ENCODE data around the gene TRIB2.
A peak's percentile ranks its signal among the peaks of the same experiment; 100 is the strongest.

The TRIB2 gene

DNA sequence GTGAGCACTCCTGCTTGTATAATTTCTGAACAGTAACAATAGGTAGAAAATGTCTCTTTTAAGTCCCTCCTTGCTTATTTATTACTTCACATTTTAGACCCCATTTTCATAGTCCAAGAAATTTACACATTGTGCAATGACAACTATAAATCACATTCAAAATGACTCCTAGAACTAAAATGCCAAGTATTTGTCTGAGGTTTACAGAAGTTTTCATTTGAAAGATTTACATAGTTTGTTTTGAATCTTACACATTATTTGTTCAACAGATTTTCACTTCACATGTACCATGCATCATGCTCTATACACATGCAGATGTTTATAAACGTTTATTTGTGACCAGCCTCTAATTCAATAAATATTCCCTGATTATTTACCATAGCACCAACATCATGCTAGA, 15.7 kb upstream of the TRIB2 start:
- peak in 1 of 2 experiments; percentile 42 for DNase-seq (ENCODE audit: low read depth in 2 of 2)

GRCh38 chr2:12701786-12702167, 15.0 kb upstream of the TRIB2 start:
- no peak for DNase-seq (ENCODE audit: low read depth in 2 of 2)

DNA sequence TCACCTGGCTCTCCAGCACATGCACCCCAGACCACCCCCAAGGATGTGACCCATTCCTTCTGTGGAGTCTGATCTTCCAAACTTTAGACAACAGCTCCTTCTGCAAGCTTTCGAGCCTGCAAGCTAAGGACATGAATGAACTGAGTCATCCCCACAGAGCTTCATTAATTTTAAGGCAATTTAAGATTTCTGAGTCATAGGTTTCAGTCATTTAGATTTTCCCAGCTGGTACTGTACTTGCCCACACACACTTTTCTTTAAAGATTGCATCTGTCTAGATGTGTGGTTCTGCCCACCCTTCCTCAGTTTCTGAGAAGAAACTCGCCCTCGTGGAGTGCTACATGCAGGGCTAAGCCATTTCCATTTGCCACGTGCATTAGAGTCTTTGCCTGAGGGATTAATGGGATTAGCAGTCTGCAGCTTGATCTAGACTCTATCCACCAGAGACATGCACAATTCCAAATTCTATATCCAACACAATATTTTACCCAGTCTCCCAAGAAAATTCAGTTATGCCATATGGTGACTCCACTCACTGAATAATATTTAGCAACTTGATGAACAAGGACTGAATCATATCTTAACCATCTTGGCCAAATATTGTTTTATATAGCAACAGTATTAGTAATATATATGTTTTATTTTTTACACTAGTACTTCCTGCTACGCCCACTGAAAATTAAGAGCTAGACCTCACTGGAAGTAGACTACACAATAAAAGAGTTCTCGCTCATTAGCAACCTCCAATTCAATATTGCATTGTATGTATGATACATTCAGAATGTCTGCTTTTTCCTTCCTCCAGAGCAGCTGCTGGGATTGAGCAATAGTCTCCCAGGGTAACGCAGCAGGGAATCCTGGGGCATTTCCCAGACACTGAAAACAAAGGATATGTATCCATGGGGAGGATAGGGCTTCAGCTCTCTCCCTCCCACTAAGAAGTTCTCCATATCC, 14.3 kb upstream of the TRIB2 start:
- DNase-seq (ENCODE audit: low read depth in 2 of 2), result peak; percentile 80

DNA sequence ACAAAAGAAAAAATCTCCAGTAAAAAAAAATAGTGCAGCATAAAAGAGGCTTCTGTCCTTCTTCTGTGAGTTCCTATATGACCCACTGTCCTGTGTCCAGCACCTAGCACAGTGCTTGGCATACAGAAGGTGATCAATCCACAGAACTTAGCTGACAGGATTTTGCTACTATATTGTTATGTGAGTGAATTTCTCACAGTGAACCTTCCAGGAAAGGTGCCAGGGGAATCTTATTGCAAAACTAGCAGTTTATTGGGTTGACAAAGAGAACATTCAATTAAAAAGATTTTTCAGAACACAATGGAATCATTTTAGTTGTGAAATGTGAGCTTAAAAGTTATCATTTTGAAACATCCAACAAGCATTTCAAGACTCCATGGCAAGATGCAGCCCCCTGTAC, 12.4 kb upstream of the TRIB2 start:
- no peak for DNase-seq (ENCODE audit: low read depth in 2 of 2)

DNA sequence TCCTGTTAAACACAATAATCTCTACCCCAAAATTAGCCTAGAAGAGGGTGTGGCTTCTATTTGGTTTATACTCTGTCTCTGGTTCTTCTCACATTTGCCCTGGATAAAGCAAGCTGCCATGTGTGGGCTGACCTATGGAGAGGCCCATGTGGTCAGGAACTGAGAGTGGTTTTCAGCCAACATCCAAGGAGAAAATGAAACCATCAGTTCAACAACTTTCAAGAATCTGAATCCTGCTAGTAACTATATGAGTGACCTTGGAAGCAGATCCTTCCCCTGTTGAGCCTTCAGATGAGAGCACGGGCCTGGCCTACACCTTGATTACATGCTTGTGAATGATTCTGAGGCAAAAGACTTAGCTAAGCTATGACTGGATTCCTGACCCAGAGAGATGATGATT, 11.5 kb upstream of the TRIB2 start:
- no peak for DNase-seq (ENCODE audit: low read depth in 2 of 2)

DNA sequence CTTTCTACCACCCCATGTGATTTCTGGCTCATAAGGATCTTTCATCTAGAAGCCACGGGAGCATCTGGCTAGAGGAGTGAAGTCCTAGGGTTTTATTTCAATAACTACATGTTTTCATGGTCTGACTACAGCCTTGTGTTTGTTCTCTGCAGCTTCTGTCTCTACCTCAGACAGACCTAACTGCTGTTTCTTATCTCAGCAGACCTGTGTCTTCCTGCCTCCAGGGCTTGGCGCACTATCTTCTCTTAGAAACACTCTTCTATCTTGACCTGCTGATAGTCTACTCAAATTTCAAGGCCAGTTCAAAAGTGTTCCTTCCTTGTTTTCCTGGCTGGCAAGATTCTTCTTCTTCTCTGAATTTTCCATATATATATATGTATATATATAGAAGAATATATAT, 11.0 kb upstream of the TRIB2 start:
- no peak for DNase-seq (ENCODE audit: low read depth in 2 of 2)

DNA sequence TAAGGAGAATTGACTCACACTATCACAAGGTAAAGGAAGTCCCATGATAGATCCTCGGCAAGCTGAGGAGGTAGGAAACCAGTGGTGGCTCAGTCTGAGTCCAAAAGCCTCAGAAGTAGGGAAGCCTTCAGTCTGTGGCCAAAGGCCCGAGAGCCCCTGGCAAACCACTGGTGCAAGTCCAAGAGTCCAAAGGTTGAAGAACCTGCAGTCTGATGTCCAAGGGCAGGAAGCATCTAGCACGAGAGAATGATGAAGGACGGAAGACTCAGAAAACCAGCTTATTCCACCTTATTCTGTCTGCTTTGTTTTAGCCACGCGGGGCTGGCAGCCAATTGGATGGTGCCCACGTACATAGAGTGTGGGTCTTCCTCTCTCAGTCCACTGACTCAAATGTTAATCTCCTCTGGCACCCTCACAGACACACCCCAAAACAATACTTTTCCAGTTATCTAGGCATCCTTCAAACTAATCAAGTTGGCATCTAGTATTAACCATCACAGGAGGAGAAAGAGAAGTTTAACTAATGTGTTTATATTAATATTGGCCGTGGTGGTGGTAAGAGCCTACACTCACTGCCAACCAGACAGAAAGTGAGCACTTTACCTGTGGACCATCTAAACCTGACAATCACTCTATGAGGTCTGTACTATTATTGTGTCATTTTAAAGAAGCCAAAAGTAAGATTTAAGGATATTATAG, 8.1 kb upstream of the TRIB2 start:
- no peak for DNase-seq (ENCODE audit: low read depth in 2 of 2)

DNA sequence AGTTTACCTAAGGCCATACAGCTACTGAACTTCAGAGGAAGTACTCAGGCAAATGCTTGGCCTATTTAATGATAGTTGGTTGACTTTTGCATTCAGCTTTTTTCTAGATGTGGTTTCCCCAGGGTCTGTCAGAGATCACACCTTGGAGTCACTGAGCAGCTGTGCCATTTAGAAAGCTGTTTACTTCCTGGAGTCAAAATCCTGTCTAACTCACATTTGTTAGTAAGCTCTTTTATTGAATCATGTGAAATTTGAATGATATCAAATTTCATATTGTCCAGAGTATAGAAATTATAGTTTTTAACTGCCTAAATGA, 7.6 kb upstream of the TRIB2 start:
- DNase-seq (ENCODE audit: low read depth in 2 of 2), result no peak

DNA sequence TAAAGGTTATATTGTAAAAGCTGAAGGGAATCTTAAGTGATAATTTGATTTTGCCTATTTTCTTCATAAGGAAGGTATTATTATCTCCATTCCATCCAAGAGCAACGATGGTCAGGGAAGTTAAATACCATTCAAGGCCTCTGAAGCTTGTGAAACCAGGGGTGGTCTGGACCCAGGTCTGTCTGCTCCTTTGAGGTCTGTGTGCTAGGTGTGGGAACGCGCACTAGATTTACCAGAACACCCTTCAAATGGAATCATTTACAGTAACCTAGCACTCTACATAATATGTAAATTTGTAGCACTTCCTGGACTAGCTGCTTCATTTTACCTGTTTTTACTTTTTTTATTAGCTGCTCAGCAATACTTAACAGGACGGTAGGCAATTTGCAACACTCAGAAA, 6.4 kb upstream of the TRIB2 start:
- DNase-seq (ENCODE audit: low read depth in 2 of 2), result no peak

- no peak for DNase-seq (ENCODE audit: low read depth in 2 of 2)
Measured at GRCh38 chr2:12711339-12711738, 5.4 kb upstream of the TRIB2 start.

DNA sequence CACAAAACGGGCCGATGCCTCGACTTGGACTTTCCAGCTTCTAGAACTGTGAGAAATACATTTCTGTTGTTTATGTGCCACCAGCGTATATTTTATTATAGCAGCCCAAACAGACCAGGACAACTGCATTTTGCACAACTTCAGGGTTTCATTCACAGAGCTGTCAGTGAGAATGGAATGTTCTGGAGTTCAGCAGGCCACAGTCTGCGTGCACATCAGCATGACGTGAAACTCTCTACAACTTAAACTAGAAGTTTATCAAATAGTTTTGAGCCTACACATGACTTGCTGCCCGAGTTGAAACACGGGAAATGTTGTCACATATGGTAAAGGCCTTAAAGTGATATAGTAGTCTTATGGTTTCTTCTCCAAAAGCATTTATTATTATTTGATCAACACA, 3.9 kb upstream of the TRIB2 start:
- no peak for DNase-seq (ENCODE audit: low read depth in 2 of 2)

GRCh38 chr2:12714391-12715221, 2.1 kb upstream of the TRIB2 start:
- DNase-seq (ENCODE audit: low read depth in 2 of 2), result no peak

GRCh38 chr2:12715258-12716031, 1.3 kb upstream of the TRIB2 start:
- no peak for DNase-seq (ENCODE audit: low read depth in 2 of 2)

GRCh38 chr2:12716032-12716281, 779 bp upstream of the TRIB2 start:
- DNase-seq (ENCODE audit: low read depth in 2 of 2), result peak in 1 of 2 experiments; percentile 56

GRCh38 chr2:12717191-12718014, 667 bp downstream of the TRIB2 start:
- DNase-seq (ENCODE audit: low read depth in 2 of 2), result peak in 1 of 2 experiments; percentile 36

GRCh38 chr2:12718015-12718671, 1.4 kb downstream of the TRIB2 start:
- no peak for DNase-seq (ENCODE audit: low read depth in 2 of 2)

DNA sequence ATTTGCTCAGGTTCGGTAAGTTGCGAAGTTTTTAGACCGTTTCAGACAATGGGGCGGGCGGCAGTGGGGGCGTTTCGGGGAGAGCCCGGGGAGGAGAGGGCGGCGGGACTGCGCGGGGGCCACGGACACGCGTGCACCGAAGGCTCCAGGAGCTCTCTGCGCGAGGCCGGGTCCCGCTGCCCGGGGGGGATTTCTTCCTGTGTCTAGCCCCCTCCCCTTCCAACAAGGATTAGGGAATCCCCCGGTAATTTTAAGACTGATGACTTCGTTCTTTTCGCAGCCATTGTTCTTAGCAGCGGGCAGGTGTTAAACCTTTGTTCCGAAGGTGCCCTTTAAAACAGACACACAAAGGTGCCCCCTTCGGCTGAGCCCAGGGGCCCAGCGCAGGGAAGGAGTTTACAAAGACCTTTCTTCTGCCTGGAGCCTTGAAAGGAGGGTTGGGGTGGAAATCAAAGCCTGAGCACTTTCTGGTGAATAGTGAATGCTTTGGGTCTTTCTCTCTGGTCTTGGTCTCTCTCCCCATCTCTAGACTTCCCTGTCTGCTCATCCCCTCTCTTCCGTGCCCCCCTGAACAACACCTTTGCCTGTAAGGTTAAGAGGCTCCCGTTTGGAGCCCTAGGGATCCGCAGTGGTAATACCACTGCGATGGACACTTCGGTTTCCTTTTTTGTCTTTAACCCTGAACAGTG, 2.1 kb downstream of the TRIB2 start:
- DNase-seq (ENCODE audit: low read depth in 2 of 2), result no peak

- DNase-seq (ENCODE audit: low read depth in 2 of 2), result peak in 1 of 2 experiments; percentile 62
Measured at GRCh38 chr2:12719400-12720277, 2.9 kb downstream of the TRIB2 start.

DNA sequence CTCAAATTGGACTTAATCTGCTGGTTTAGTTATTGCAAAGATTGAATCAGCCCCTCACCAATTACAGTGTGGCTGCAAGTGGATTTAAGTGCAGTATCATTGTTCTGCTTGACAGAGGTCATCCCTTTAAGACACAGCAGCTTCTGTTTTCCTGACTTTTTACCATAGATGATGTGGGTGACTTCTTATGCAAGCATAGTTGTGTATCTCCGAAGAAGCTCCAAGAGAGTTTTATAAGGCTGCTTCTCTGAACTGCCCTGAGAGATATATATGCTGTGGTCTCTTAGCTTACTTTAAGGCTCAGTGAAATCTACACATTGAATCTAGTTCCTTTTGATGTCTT, 3.5 kb downstream of the TRIB2 start:
- no peak for DNase-seq (ENCODE audit: low read depth in 2 of 2)

Data from fibroblast of skin of left quadriceps (primary cell).